ENCODE data around the gene ZNF592.

GRCh38 chr15:84811151-84811550 lies 62.8 kb downstream of the ZNF592 start:
- TF ChIP-seq CTCF (IDR thresholded peaks at IDR 0.05) (no peak), POLR2A (IDR thresholded peaks at IDR 0.05) (no peak)

All from heart left ventricle (tissue), 13 donors.